Activated T-helper 1 cell treated with Interleukin-2 at 50 U/mL for 16 hours (primary cell): Measurements from ENCODE around the gene TMIE.

Experiments used
- DNase-seq: peaks from one replicate; pipeline ENCODE4 v3.0.0-alpha.2; 2020; ENCODE audit warnings: low read depth

Gene TMIE

GRCh38 chr3:46669191-46669999 is 31.8 kb upstream of the TMIE start:
- no peak for DNase-seq

GRCh38 chr3:46670000-46670890 is 30.9 kb upstream of the TMIE start:
- DNase-seq, result no peak

- no peak for DNase-seq
Observed at GRCh38 chr3:46670891-46671427, 30.2 kb upstream of the TMIE start.

GRCh38 chr3:46671541-46672348 is 29.4 kb upstream of the TMIE start:
- DNase-seq, result no peak

GRCh38 chr3:46672349-46672695 is 28.9 kb upstream of the TMIE start:
- no peak for DNase-seq

- no peak for DNase-seq
Observed at GRCh38 chr3:46673151-46674030, 27.8 kb upstream of the TMIE start.

GRCh38 chr3:46674031-46674845 is 27.0 kb upstream of the TMIE start:
- no peak for DNase-seq

GRCh38 chr3:46675426-46675825 is 25.8 kb upstream of the TMIE start:
- DNase-seq, result no peak

- DNase-seq, result no peak
Observed at GRCh38 chr3:46675843-46676567, 25.2 kb upstream of the TMIE start.

GRCh38 chr3:46676601-46677410 is 24.4 kb upstream of the TMIE start:
- no peak for DNase-seq

GRCh38 chr3:46677411-46677726 is 23.8 kb upstream of the TMIE start:
- no peak for DNase-seq

GRCh38 chr3:46678280-46678679 is 22.9 kb upstream of the TMIE start:
- DNase-seq, result no peak

- DNase-seq, result no peak
Observed at GRCh38 chr3:46679681-46680080, 21.5 kb upstream of the TMIE start.

GRCh38 chr3:46680298-46680826 is 20.8 kb upstream of the TMIE start:
- no peak for DNase-seq

GRCh38 chr3:46681387-46681786 is 19.8 kb upstream of the TMIE start:
- no peak for DNase-seq

- DNase-seq, result no peak
Observed at GRCh38 chr3:46681856-46682540, 19.2 kb upstream of the TMIE start.

GRCh38 chr3:46682974-46683373 is 18.2 kb upstream of the TMIE start:
- DNase-seq, result no peak

GRCh38 chr3:46684891-46685290 is 16.3 kb upstream of the TMIE start:
- DNase-seq, result no peak
